ENCODE data around the gene SETDB2. TPM values are rescaled to one million over a fixed set of nuclear protein-coding genes. Genes with fewer than 3 reads are reported as not detected.

The SETDB2 gene
- total RNA-seq (10 to 100 TPM; 27.6 to 28.2 TPM), polyA plus RNA-seq (10 to 100 TPM; 11.0 to 15.5 TPM)

GRCh38 chr13:49443704-49444523, at the start of gene SETDB2, which contains the start of gene CAB39L:
Gene SETDB2, plus strand, starts transcription at chr13:49444274. Its CDS starts 7,620 bp downstream, at chr13:49451894.
Gene CAB39L, minus strand, starts transcription at chr13:49444064. Its CDS starts 61,154 bp downstream, at chr13:49382910.
- CTCF ChIA-PET (ENCODE audit: partially characterized antibody), result interaction anchor here (0.7 to 4.1 kb wide), 11 partner anchors 17 to 204 kb away, joined by 3 to 22 read pairs (median 3); partner anchors contain the start of gene PHF11
- H3K27ac Mint-ChIP-seq, result peak within 1 kb of the TSS; percentile 93 to 99 (median 99)
- no peaks in the 10 kb centered on the region for H3K36me3 ChIP-seq (ENCODE audit: insufficient read depth, low read length)
- H3K9me3 Mint-ChIP-seq, result no peaks in the 10 kb centered on the region
- peaks cover 50% of the 10 kb centered on the region for H3K4me1 ChIP-seq (ENCODE audit: insufficient read depth, low read length)
- H3K4me1 Mint-ChIP-seq, result peaks cover 28 to 58% (median 41%) of the 10 kb centered on the region in 4 donors
- H3K9me3 ChIP-seq (ENCODE audit: control insufficient read depth in 1 of 2, low read length in 2 of 2), result no peaks in the 10 kb centered on the region
- peak within 1 kb of the TSS; percentile 72 to 88 for H3K4me3 ChIP-seq (ENCODE audit: low read length in 2 of 2)
- DNase-seq, result peak; percentile 99 to 100 (median 100)
- H3K27ac ChIP-seq (ENCODE audit: low read depth, low read length), result peak within 1 kb of the TSS; percentile 79
- H3K4me3 Mint-ChIP-seq, result peak within 1 kb of the TSS; percentile 92 to 98 (median 96)
- no peaks in the 10 kb centered on the region for H3K27me3 ChIP-seq (ENCODE audit: insufficient read depth, low read length)
- peaks cover 0 to 6% of the 10 kb centered on the region in 2 donors for H3K36me3 Mint-ChIP-seq
- intact Hi-C loops (cut with micrococcal nuclease), result loop anchor here (1.0 to 10.0 kb wide), 13 partner anchors 10 to 1409 kb away; partner anchors contain the start of genes CYSLTR2, FNDC3A, MED4 and NUDT15
- no peaks in the 10 kb centered on the region for H3K27me3 Mint-ChIP-seq
- POLR2A ChIA-PET (ENCODE audit: partially characterized antibody), result interaction anchor here (0.6 to 5.2 kb wide), 47 partner anchors 8 to 1449 kb away, joined by 3 to 138 read pairs (median 5); partner anchors contain the start of genes CDADC1, EBPL, FNDC3A and KPNA3

GRCh38 chr13:49395451-49395865, 48.6 kb upstream of the SETDB2 start:
- ChIA-PET POLR2A (ENCODE audit: partially characterized antibody) (no interaction called here), CTCF (ENCODE audit: partially characterized antibody) (no interaction called here)
- no peaks in the 10 kb centered on the region for H3K4me1 ChIP-seq (ENCODE audit: insufficient read depth, low read length)
- no peak overlapping the region for H3K4me3 ChIP-seq (ENCODE audit: low read length in 2 of 2)
- Mint-ChIP-seq H3K4me1 (no peaks in the 10 kb centered on the region), H3K36me3 (peaks cover 0 to 3% of the 10 kb centered on the region in 2 donors), H3K4me3 (no peak overlapping the region), H3K9me3 (peaks cover 0 to 6% (median 0%) of the 10 kb centered on the region in 8 donors), H3K27me3 (peaks cover 0 to 3% of the 10 kb centered on the region in 2 donors), H3K27ac (no peak overlapping the region)
- no peaks in the 10 kb centered on the region for H3K36me3 ChIP-seq (ENCODE audit: insufficient read depth, low read length)
- H3K9me3 ChIP-seq (ENCODE audit: control insufficient read depth in 1 of 2, low read length in 2 of 2), result no peaks in the 10 kb centered on the region
- intact Hi-C loops (cut with micrococcal nuclease), result no loop called here
- no peaks in the 10 kb centered on the region for H3K27me3 ChIP-seq (ENCODE audit: insufficient read depth, low read length)
- no peak for DNase-seq
- no peak overlapping the region for H3K27ac ChIP-seq (ENCODE audit: low read depth, low read length)

DNA sequence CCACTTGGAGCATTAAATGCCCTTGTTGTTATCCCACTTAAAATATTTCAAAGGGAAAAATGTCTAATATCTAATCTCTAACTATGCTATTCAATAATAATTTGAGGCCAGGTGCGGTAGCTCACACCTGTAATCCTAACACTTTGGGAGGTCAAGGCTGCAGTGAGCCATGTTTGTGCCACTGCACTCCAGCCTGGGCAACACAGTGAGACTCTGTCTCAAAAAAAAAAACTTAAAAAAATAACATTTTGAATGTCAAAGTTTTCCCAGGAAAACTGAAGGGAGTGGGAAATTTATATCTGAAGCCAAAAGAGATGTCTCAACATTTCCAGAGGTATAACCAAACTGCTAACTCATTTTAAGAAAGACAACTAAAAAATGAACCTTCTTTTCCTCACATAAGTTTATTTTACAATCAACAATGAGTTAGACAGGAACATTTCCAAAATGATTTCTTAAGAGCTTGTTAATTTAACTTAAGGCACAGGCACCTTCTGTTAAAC, 48.1 kb upstream of the SETDB2 start:
- no peaks in the 10 kb centered on the region for H3K4me1 ChIP-seq (ENCODE audit: insufficient read depth, low read length)
- Mint-ChIP-seq H3K9me3 (peaks cover 0 to 6% (median 0%) of the 10 kb centered on the region in 8 donors), H3K4me1 (no peaks in the 10 kb centered on the region), H3K36me3 (peaks cover 0 to 3% of the 10 kb centered on the region in 2 donors), H3K27ac (no peak overlapping the region), H3K4me3 (no peak overlapping the region), H3K27me3 (peaks cover 0 to 3% of the 10 kb centered on the region in 2 donors)
- intact Hi-C loops (cut with micrococcal nuclease), result no loop called here
- no peak for DNase-seq
- no peak overlapping the region for H3K27ac ChIP-seq (ENCODE audit: low read depth, low read length)
- no peaks in the 10 kb centered on the region for H3K36me3 ChIP-seq (ENCODE audit: insufficient read depth, low read length)
- ChIA-PET CTCF (ENCODE audit: partially characterized antibody) (no interaction called here), POLR2A (ENCODE audit: partially characterized antibody) (no interaction called here)
- H3K9me3 ChIP-seq (ENCODE audit: control insufficient read depth in 1 of 2, low read length in 2 of 2), result no peaks in the 10 kb centered on the region
- no peaks in the 10 kb centered on the region for H3K27me3 ChIP-seq (ENCODE audit: insufficient read depth, low read length)
- no peak overlapping the region for H3K4me3 ChIP-seq (ENCODE audit: low read length in 2 of 2)

GRCh38 chr13:49399801-49400472, 44.1 kb upstream of the SETDB2 start:
- no peaks in the 10 kb centered on the region for H3K4me1 Mint-ChIP-seq
- ChIA-PET POLR2A (ENCODE audit: partially characterized antibody) (no interaction called here), CTCF (ENCODE audit: partially characterized antibody) (no interaction called here)
- H3K4me3 ChIP-seq (ENCODE audit: low read length in 2 of 2), result no peak overlapping the region
- H3K27ac Mint-ChIP-seq, result no peak overlapping the region
- no peaks in the 10 kb centered on the region for H3K4me1 ChIP-seq (ENCODE audit: insufficient read depth, low read length)
- peaks cover 12 to 23% of the 10 kb centered on the region in 2 donors for H3K36me3 Mint-ChIP-seq
- DNase-seq, result no peak
- H3K27me3 ChIP-seq (ENCODE audit: insufficient read depth, low read length), result no peaks in the 10 kb centered on the region
- no peak overlapping the region for H3K27ac ChIP-seq (ENCODE audit: low read depth, low read length)
- no peaks in the 10 kb centered on the region for H3K36me3 ChIP-seq (ENCODE audit: insufficient read depth, low read length)
- H3K9me3 Mint-ChIP-seq, result peaks cover 2 to 18% (median 14%) of the 10 kb centered on the region in 8 donors
- peaks cover 3% of the 10 kb centered on the region in 2 donors for H3K9me3 ChIP-seq (ENCODE audit: control insufficient read depth in 1 of 2, low read length in 2 of 2)
- H3K4me3 Mint-ChIP-seq, result no peak overlapping the region
- peaks cover 0 to 2% of the 10 kb centered on the region in 2 donors for H3K27me3 Mint-ChIP-seq
- intact Hi-C loops (cut with micrococcal nuclease), result no loop called here

GRCh38 chr13:49400755-49401659, 43.1 kb upstream of the SETDB2 start:
- Mint-ChIP-seq H3K27me3 (no peaks in the 10 kb centered on the region), H3K4me3 (no peak overlapping the region), H3K4me1 (no peaks in the 10 kb centered on the region), H3K9me3 (peaks cover 3 to 28% (median 23%) of the 10 kb centered on the region in 8 donors), H3K36me3 (peaks cover 18 to 31% of the 10 kb centered on the region in 2 donors), H3K27ac (no peak overlapping the region)
- intact Hi-C loops (cut with micrococcal nuclease), result no loop called here
- POLR2A ChIA-PET (ENCODE audit: partially characterized antibody), result no interaction called here
- Histone ChIP-seq H3K27ac (ENCODE audit: low read depth, low read length) (no peak overlapping the region), H3K27me3 (ENCODE audit: insufficient read depth, low read length) (no peaks in the 10 kb centered on the region), H3K36me3 (ENCODE audit: insufficient read depth, low read length) (no peaks in the 10 kb centered on the region), H3K9me3 (ENCODE audit: control insufficient read depth in 1 of 2, low read length in 2 of 2) (peaks cover 3% of the 10 kb centered on the region in 2 donors), H3K4me3 (ENCODE audit: low read length in 2 of 2) (no peak overlapping the region), H3K4me1 (ENCODE audit: insufficient read depth, low read length) (no peaks in the 10 kb centered on the region)
- CTCF ChIA-PET (ENCODE audit: partially characterized antibody), result no interaction called here
- no peak for DNase-seq

GRCh38 chr13:49403996-49404702, 39.9 kb upstream of the SETDB2 start:
- ChIA-PET CTCF (ENCODE audit: partially characterized antibody) (no interaction called here), POLR2A (ENCODE audit: partially characterized antibody) (no interaction called here)
- Mint-ChIP-seq H3K9me3 (peaks cover 3 to 28% (median 25%) of the 10 kb centered on the region in 8 donors), H3K27ac (no peak overlapping the region), H3K4me1 (no peaks in the 10 kb centered on the region), H3K36me3 (peaks cover 18 to 41% of the 10 kb centered on the region in 2 donors), H3K4me3 (no peak overlapping the region), H3K27me3 (no peaks in the 10 kb centered on the region)
- Histone ChIP-seq H3K27me3 (ENCODE audit: insufficient read depth, low read length) (no peaks in the 10 kb centered on the region), H3K27ac (ENCODE audit: low read depth, low read length) (no peak overlapping the region), H3K4me3 (ENCODE audit: low read length in 2 of 2) (no peak overlapping the region), H3K4me1 (ENCODE audit: insufficient read depth, low read length) (no peaks in the 10 kb centered on the region), H3K9me3 (ENCODE audit: control insufficient read depth in 1 of 2, low read length in 2 of 2) (peaks cover 3% of the 10 kb centered on the region in 2 donors), H3K36me3 (ENCODE audit: insufficient read depth, low read length) (no peaks in the 10 kb centered on the region)
- DNase-seq, result no peak
- intact Hi-C loops (cut with micrococcal nuclease), result no loop called here

Measured in CD4-positive, alpha-beta memory T cell (primary cell).